ENCODE measurements around the gene ADGRB2.

ADGRB2 gene

DNA sequence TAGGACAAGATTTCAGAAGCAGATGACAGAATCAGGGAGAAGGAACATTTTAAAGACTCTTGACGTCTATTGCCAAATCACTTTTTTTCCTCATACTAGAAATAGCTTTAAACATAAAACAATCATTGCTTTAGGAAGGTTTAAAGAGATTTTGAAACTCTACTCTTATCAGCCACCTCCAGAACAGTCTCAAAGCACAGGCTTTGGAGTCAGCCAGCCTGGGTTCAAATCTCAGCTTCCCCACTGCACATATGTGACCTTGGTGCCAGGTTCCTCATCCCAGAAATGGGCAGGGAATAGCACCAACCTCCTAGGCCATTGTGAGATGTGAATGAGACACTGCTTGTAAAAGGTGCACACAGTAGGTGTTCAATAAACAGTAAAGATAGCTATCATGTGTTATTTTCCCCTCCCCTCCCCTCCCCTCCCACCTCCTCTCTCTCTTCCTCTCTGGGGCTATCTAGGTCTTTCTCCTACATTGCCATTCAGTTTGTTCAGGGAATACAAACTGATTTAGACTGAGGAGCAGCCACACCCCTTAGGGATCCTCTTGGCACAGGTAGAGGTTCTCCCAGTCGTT lies 31.0 kb upstream of the ADGRB2 start:
- Histone ChIP-seq H3K79me1 (replicated peaks; ENCODE audit: low read length, poor library complexity, severe bottlenecking) (peaks cover 9% of the 10 kb centered on the region), H3K4me2 (ENCODE audit: low read length, poor library complexity, severe bottlenecking) (no peak overlapping the region), H3K36me3 (ENCODE audit: control insufficient read depth in 1 of 2, insufficient read depth in 2 of 2, low read depth in 1 of 2, low read length in 2 of 2) (peaks cover 6 to 17% of the 10 kb centered on the region in 2 experiments), H3K9me3 (ENCODE audit: control insufficient read depth, low read length) (no peaks in the 10 kb centered on the region), H3K4me1 (ENCODE audit: control insufficient read depth, insufficient read depth, low read depth, low read length) (peaks cover 35% of the 10 kb centered on the region), H4K91ac (ENCODE audit: low read length) (no peak overlapping the region), H3K23ac (ENCODE audit: low read length in 2 of 2) (no peak overlapping the region), H3K4me3 (ENCODE audit: insufficient read depth in 1 of 2, low read depth in 1 of 2, low read length in 2 of 2) (no peak overlapping the region), H3K27me3 (ENCODE audit: control insufficient read depth in 1 of 2, insufficient read depth in 1 of 2, low read length in 2 of 2) (no peaks in the 10 kb centered on the region), H3K14ac (ENCODE audit: low read length in 2 of 2) (no peak overlapping the region), H3K9ac (ENCODE audit: low read length) (no peak overlapping the region), H2AK5ac (ENCODE audit: low read length, severe bottlenecking) (no peak overlapping the region), H3K18ac (ENCODE audit: low read depth in 1 of 2, low read length in 2 of 2) (no peak overlapping the region), H2BK5ac (ENCODE audit: low read depth, low read length, poor library complexity, severe bottlenecking) (no peak overlapping the region), H3K27ac (ENCODE audit: low read length, poor library complexity, severe bottlenecking) (no peak overlapping the region), H2BK120ac (ENCODE audit: low read depth, low read length) (no peak overlapping the region), H2BK12ac (ENCODE audit: low read length in 2 of 2) (no peak overlapping the region), H3K4ac (ENCODE audit: low read depth in 1 of 2, low read length in 2 of 2) (no peak overlapping the region), H2BK15ac (ENCODE audit: low read depth, poor library complexity, severe bottlenecking) (no peak overlapping the region), H4K8ac (ENCODE audit: low read length) (no peak overlapping the region), H2AFZ (ENCODE audit: low read depth, low read length) (no peak overlapping the region)
- WGBS = 94% methylated on average over 2 of the region's 2 CpGs
- DNase-seq = no peak

DNA sequence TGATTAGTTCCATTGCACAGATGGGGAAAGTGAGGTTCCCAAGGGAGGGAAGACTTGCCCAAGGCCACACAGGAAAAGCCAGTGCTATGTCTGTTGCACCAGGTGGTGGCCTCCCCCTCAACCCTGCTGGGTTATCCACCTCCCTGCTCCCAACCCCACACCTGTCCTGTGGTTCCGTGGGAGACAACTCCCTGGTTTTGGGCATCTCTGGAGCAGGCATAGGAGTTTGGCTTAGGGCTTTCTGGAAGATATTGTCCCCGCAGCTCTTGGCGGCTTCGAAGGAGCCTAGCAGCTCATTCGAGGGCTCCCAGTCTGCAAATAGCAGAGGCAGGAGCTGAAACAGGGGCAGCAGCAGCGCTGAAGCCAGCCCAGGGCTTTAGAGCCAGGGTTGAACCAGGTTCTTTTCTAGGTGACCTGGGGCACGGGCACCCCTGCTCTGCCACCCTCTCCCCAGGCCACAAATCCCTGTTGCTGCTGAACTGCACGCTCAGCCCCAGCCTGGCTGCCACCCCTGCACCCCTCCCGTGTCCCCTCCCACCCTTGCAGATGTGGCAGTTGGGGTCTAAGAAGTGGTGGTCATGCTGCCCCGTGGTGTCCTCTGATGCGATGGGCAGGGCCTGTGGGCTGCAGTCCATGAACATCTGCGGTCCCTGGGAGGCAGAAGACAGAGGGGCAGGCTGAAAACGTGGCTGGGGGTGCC lies 29.6 kb upstream of the ADGRB2 start:
- Histone ChIP-seq H3K18ac (ENCODE audit: low read depth in 1 of 2, low read length in 2 of 2) (no peak overlapping the region), H3K36me3 (ENCODE audit: control insufficient read depth in 1 of 2, insufficient read depth in 2 of 2, low read depth in 1 of 2, low read length in 2 of 2) (peaks cover 6 to 17% of the 10 kb centered on the region in 2 experiments), H4K8ac (ENCODE audit: low read length) (no peak overlapping the region), H3K27ac (ENCODE audit: low read length, poor library complexity, severe bottlenecking) (no peak overlapping the region), H2BK5ac (ENCODE audit: low read depth, low read length, poor library complexity, severe bottlenecking) (no peak overlapping the region), H3K14ac (ENCODE audit: low read length in 2 of 2) (no peak overlapping the region), H2AK5ac (ENCODE audit: low read length, severe bottlenecking) (no peak overlapping the region), H3K4me1 (ENCODE audit: control insufficient read depth, insufficient read depth, low read depth, low read length) (peaks cover 26% of the 10 kb centered on the region), H3K4ac (ENCODE audit: low read depth in 1 of 2, low read length in 2 of 2) (no peak overlapping the region), H4K91ac (ENCODE audit: low read length) (no peak overlapping the region), H2BK15ac (ENCODE audit: low read depth, poor library complexity, severe bottlenecking) (no peak overlapping the region), H3K23ac (ENCODE audit: low read length in 2 of 2) (no peak overlapping the region), H3K9ac (ENCODE audit: low read length) (no peak overlapping the region), H3K9me3 (ENCODE audit: control insufficient read depth, low read length) (no peaks in the 10 kb centered on the region), H2BK120ac (ENCODE audit: low read depth, low read length) (no peak overlapping the region), H3K4me2 (ENCODE audit: low read length, poor library complexity, severe bottlenecking) (no peak overlapping the region), H3K27me3 (ENCODE audit: control insufficient read depth in 1 of 2, insufficient read depth in 1 of 2, low read length in 2 of 2) (no peaks in the 10 kb centered on the region), H3K4me3 (ENCODE audit: insufficient read depth in 1 of 2, low read depth in 1 of 2, low read length in 2 of 2) (no peak overlapping the region), H2AFZ (ENCODE audit: low read depth, low read length) (no peak overlapping the region), H2BK12ac (ENCODE audit: low read length in 2 of 2) (no peak overlapping the region), H3K79me1 (replicated peaks; ENCODE audit: low read length, poor library complexity, severe bottlenecking) (peaks cover 9% of the 10 kb centered on the region)
- DNase-seq = no peak
- 92% methylated on average over 10 of the region's 13 CpGs for WGBS

DNA sequence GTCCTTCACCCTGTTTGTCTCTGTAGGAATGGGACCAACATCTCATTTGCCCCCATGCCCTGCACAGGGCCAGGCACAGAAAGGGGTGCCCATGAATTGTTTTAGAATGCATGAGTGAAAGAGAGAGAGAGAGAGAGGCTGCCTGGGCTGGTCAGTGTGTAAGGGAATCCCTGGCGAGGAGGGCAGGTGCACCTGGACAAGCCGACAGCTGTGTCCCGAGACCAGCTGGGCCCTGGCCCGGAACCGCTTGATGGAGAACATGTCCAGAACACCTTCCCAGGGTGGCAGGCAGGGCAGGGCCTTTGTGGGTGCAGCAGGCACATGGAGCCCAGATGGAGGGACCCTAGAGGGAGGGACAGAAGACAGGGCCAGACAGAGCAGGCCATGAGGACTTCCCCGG lies 28.9 kb upstream of the ADGRB2 start:
- Histone ChIP-seq H3K23ac (ENCODE audit: low read length in 2 of 2) (no peak overlapping the region), H3K27me3 (ENCODE audit: control insufficient read depth in 1 of 2, insufficient read depth in 1 of 2, low read length in 2 of 2) (no peaks in the 10 kb centered on the region), H3K4me1 (ENCODE audit: control insufficient read depth, insufficient read depth, low read depth, low read length) (peaks cover 23% of the 10 kb centered on the region), H3K4me3 (ENCODE audit: insufficient read depth in 1 of 2, low read depth in 1 of 2, low read length in 2 of 2) (no peak overlapping the region), H3K14ac (ENCODE audit: low read length in 2 of 2) (no peak overlapping the region), H4K8ac (ENCODE audit: low read length) (no peak overlapping the region), H3K4me2 (ENCODE audit: low read length, poor library complexity, severe bottlenecking) (no peak overlapping the region), H3K18ac (ENCODE audit: low read depth in 1 of 2, low read length in 2 of 2) (no peak overlapping the region), H2AFZ (ENCODE audit: low read depth, low read length) (no peak overlapping the region), H3K27ac (ENCODE audit: low read length, poor library complexity, severe bottlenecking) (no peak overlapping the region), H3K9me3 (ENCODE audit: control insufficient read depth, low read length) (no peaks in the 10 kb centered on the region), H2AK5ac (ENCODE audit: low read length, severe bottlenecking) (no peak overlapping the region), H2BK5ac (ENCODE audit: low read depth, low read length, poor library complexity, severe bottlenecking) (no peak overlapping the region), H3K79me1 (replicated peaks; ENCODE audit: low read length, poor library complexity, severe bottlenecking) (peaks cover 9% of the 10 kb centered on the region), H2BK12ac (ENCODE audit: low read length in 2 of 2) (no peak overlapping the region), H3K36me3 (ENCODE audit: control insufficient read depth in 1 of 2, insufficient read depth in 2 of 2, low read depth in 1 of 2, low read length in 2 of 2) (peaks cover 6 to 17% of the 10 kb centered on the region in 2 experiments), H4K91ac (ENCODE audit: low read length) (no peak overlapping the region), H3K9ac (ENCODE audit: low read length) (no peak overlapping the region), H2BK120ac (ENCODE audit: low read depth, low read length) (no peak overlapping the region), H3K4ac (ENCODE audit: low read depth in 1 of 2, low read length in 2 of 2) (no peak overlapping the region), H2BK15ac (ENCODE audit: low read depth, poor library complexity, severe bottlenecking) (no peak overlapping the region)
- no peak for DNase-seq
- WGBS = 96% methylated on average over 6 of the region's 6 CpGs

DNA sequence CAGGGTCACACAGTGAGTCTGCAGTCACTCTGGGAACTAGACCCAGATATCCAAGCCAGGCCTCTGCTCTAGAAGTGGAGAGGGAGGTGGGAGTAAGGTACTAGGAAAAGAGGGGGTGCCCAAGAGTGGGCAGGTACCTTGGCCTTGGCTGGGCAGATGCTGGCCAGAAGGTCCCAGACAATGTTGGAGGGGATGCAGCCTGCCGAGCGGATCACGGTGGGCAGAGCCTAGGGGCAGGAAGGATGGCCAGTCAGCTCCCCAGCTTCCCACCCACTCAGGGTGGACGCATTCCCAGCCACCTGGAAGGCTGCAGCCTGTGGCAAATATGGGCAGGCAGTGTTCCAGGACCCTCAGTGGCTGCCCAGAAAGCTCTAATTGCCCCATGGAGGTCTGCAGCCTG lies 28.4 kb upstream of the ADGRB2 start:
- Histone ChIP-seq H2BK12ac (ENCODE audit: low read length in 2 of 2) (no peak overlapping the region), H3K14ac (ENCODE audit: low read length in 2 of 2) (no peak overlapping the region), H4K91ac (ENCODE audit: low read length) (no peak overlapping the region), H3K4me3 (ENCODE audit: insufficient read depth in 1 of 2, low read depth in 1 of 2, low read length in 2 of 2) (no peak overlapping the region), H2AK5ac (ENCODE audit: low read length, severe bottlenecking) (no peak overlapping the region), H2BK120ac (ENCODE audit: low read depth, low read length) (no peak overlapping the region), H3K9me3 (ENCODE audit: control insufficient read depth, low read length) (no peaks in the 10 kb centered on the region), H3K36me3 (ENCODE audit: control insufficient read depth in 1 of 2, insufficient read depth in 2 of 2, low read depth in 1 of 2, low read length in 2 of 2) (peaks cover 6 to 17% of the 10 kb centered on the region in 2 experiments), H3K9ac (ENCODE audit: low read length) (no peak overlapping the region), H3K4me1 (ENCODE audit: control insufficient read depth, insufficient read depth, low read depth, low read length) (peaks cover 21% of the 10 kb centered on the region), H3K27me3 (ENCODE audit: control insufficient read depth in 1 of 2, insufficient read depth in 1 of 2, low read length in 2 of 2) (no peaks in the 10 kb centered on the region), H2BK5ac (ENCODE audit: low read depth, low read length, poor library complexity, severe bottlenecking) (no peak overlapping the region), H2BK15ac (ENCODE audit: low read depth, poor library complexity, severe bottlenecking) (no peak overlapping the region), H3K27ac (ENCODE audit: low read length, poor library complexity, severe bottlenecking) (no peak overlapping the region), H3K79me1 (replicated peaks; ENCODE audit: low read length, poor library complexity, severe bottlenecking) (peaks cover 9% of the 10 kb centered on the region), H2AFZ (ENCODE audit: low read depth, low read length) (no peak overlapping the region), H3K4me2 (ENCODE audit: low read length, poor library complexity, severe bottlenecking) (no peak overlapping the region), H4K8ac (ENCODE audit: low read length) (no peak overlapping the region), H3K18ac (ENCODE audit: low read depth in 1 of 2, low read length in 2 of 2) (no peak overlapping the region), H3K4ac (ENCODE audit: low read depth in 1 of 2, low read length in 2 of 2) (no peak overlapping the region), H3K23ac (ENCODE audit: low read length in 2 of 2) (no peak overlapping the region)
- WGBS = 100% methylated on average over 4 of the region's 4 CpGs
- DNase-seq = no peak

Measured in mesenchymal stem cell (in vitro differentiated cells and primary cell).